Loucy (cell line): ENCODE measurements around the gene SMTNL2.
"Not testable (repeated sequence)": the region's sequence is repeated elsewhere in the genome, so short reads cannot be mapped to it uniquely, and the experiment has no call there.

Experiments used
- H2AFZ ChIP-seq: fragments of 200-600 bp; sonication (generic); 2 replicates; pipeline ENCODE4 v1.6.0; 2016; ENCODE audit warnings: antibody characterized with exemption, mild to moderate bottlenecking, low read length, moderate library complexity
- H3F3A ChIP-seq: fragments of 200-600 bp; 2 replicates; pipeline ENCODE4 v1.6.0; 2016; ENCODE audit warnings: antibody characterized with exemption, low read depth, mild to moderate bottlenecking
- H3K27me3 ChIP-seq: fragments of 200-600 bp; sonication (generic); 2 replicates; pipeline ENCODE4 v1.6.1; 2014; ENCODE audit warnings: low read length, mild to moderate bottlenecking; ENCODE audit not compliant: insufficient read depth, poor library complexity, severe bottlenecking
- H3K36me3 ChIP-seq: fragments of 200-600 bp; sonication (generic); 2 replicates; pipeline ENCODE4 v1.6.1; 2016; ENCODE audit warnings: low read length; ENCODE audit not compliant: insufficient read depth
- H3K4me1 ChIP-seq: fragments of 200-600 bp; sonication (generic); 2 replicates; pipeline ENCODE4 v1.5.1; 2014; ENCODE audit warnings: low read length, mild to moderate bottlenecking; ENCODE audit not compliant: insufficient read depth, poor library complexity, severe bottlenecking
- H3K4me2 ChIP-seq: fragments of 200-600 bp; sonication (generic); 2 replicates; pipeline ENCODE4 v1.6.0; 2014; ENCODE audit warnings: antibody characterized with exemption, low read length, low read depth, mild to moderate bottlenecking; ENCODE audit not compliant: poor library complexity, severe bottlenecking
- H3K4me3 ChIP-seq: fragments of 200-600 bp; sonication (generic); 2 replicates; pipeline ENCODE4 v1.5.1; 2014; ENCODE audit warnings: low read length, mild to moderate bottlenecking, mixed read lengths; ENCODE audit not compliant: poor library complexity, severe bottlenecking
- H3K79me2 ChIP-seq: fragments of 200-600 bp; sonication (generic); 2 replicates; pipeline ENCODE4 v1.6.1; 2014; ENCODE audit warnings: low read length; ENCODE audit not compliant: insufficient read depth
- H3K9ac ChIP-seq: fragments of 200-600 bp; sonication (generic); 2 replicates; pipeline ENCODE4 v1.6.0; 2014; ENCODE audit warnings: mild to moderate bottlenecking, low read depth, low read length, moderate library complexity; ENCODE audit not compliant: poor library complexity, severe bottlenecking
- H3K9me2 ChIP-seq: fragments of 200-600 bp; sonication (generic); replicated peaks from 2 replicates; pipeline ENCODE4 v1.6.1; 2016; ENCODE audit warnings: low read depth, low read length, mixed read lengths
- H3K9me3 ChIP-seq: fragments of 200-600 bp; sonication (generic); 2 replicates; pipeline ENCODE4 v1.6.1; 2014; ENCODE audit warnings: mild to moderate bottlenecking, antibody characterized with exemption, low read length, low read depth; ENCODE audit not compliant: insufficient read depth
- H4K20me1 ChIP-seq: fragments of 200-600 bp; sonication (generic); 2 replicates; pipeline ENCODE4 v1.6.0; 2014; ENCODE audit warnings: antibody characterized with exemption, low read length, mild to moderate bottlenecking; ENCODE audit not compliant: insufficient read depth, poor library complexity, severe bottlenecking
- CTCF ChIP-seq: fragments of 200-600 bp; sonication (generic); conservative IDR thresholded peaks from 2 replicates; pipeline ENCODE4 v1.5.1; 2014; ENCODE audit warnings: mild to moderate bottlenecking, antibody characterized with exemption, low read length
- EZH2phosphoT487 ChIP-seq: fragments of 200-600 bp; IDR thresholded peaks from 2 replicates; pipeline ENCODE4 v1.6.1; 2018; ENCODE audit warnings: antibody characterized with exemption, mild to moderate bottlenecking, moderate library complexity, borderline replicate concordance

The SMTNL2 gene

GRCh38 chr17:4636474-4637100 is 52.3 kb downstream of the SMTNL2 start:
- Histone ChIP-seq H3K4me2 (no peak overlapping the region), H2AFZ (no peak overlapping the region)

GRCh38 chr17:4638766-4639165 is 54.4 kb downstream of the SMTNL2 start:
- H3K36me3 ChIP-seq, H3F3A ChIP-seq, H2AFZ ChIP-seq, H4K20me1 ChIP-seq, H3K79me2 ChIP-seq, H3K9me3 ChIP-seq, H3K4me2 ChIP-seq, H3K4me1 ChIP-seq, H3K27me3 ChIP-seq, H3K9ac ChIP-seq, H3K4me3 ChIP-seq, H3K9me2 ChIP-seq: not testable (repeated sequence)

More at GRCh38 chr17:4636474-4637100, 52.3 kb downstream of the SMTNL2 start:
- H3F3A ChIP-seq, result no peaks in the 10 kb centered on the region
- no peaks in the 10 kb centered on the region for H3K79me2 ChIP-seq
- no peaks in the 10 kb centered on the region for H3K36me3 ChIP-seq
- H3K27me3 ChIP-seq, result no peaks in the 10 kb centered on the region
- H3K4me3 ChIP-seq, result no peak overlapping the region
- H4K20me1 ChIP-seq, result no peaks in the 10 kb centered on the region
- no peaks in the 10 kb centered on the region for H3K4me1 ChIP-seq
- no peaks in the 10 kb centered on the region for H3K9me2 ChIP-seq
- no peaks in the 10 kb centered on the region for H3K9me3 ChIP-seq
- TF ChIP-seq CTCF, result no peak
- no peak for TF ChIP-seq EZH2phosphoT487
- H3K9ac ChIP-seq, result no peak overlapping the region

GRCh38 chr17:4639301-4640059 is 55.2 kb downstream of the SMTNL2 start:
- H3K4me1 ChIP-seq, H2AFZ ChIP-seq: not testable (repeated sequence)

GRCh38 chr17:4640569-4641188 is 56.4 kb downstream of the SMTNL2 start:
- H4K20me1 ChIP-seq, H3K36me3 ChIP-seq, H3K4me2 ChIP-seq, H3K9ac ChIP-seq, H3K9me2 ChIP-seq, H3K27me3 ChIP-seq, H3K9me3 ChIP-seq, H3F3A ChIP-seq, H2AFZ ChIP-seq, H3K79me2 ChIP-seq, H3K4me3 ChIP-seq, H3K4me1 ChIP-seq: not testable (repeated sequence)

More at GRCh38 chr17:4639301-4640059, 55.2 kb downstream of the SMTNL2 start:
- peak overlapping the region; percentile 56 for H3K4me3 ChIP-seq
- H3K36me3 ChIP-seq, H3K4me2 ChIP-seq, H3K9ac ChIP-seq, H4K20me1 ChIP-seq, H3K79me2 ChIP-seq, H3K9me2 ChIP-seq, H3K9me3 ChIP-seq, H3F3A ChIP-seq, H3K27me3 ChIP-seq: not testable (repeated sequence)
